DMS114 treated with DMSO at 0.1 percent for 48 hours (cell line): ENCODE results near the gene DSCAM.

Source experiments
- DNase-seq: peaks from one replicate; lab custom pipeline; 2025; ENCODE audit not compliant: unreplicated experiment; lab: John Stamatoyannopoulos, UW

Gene DSCAM

DNA sequence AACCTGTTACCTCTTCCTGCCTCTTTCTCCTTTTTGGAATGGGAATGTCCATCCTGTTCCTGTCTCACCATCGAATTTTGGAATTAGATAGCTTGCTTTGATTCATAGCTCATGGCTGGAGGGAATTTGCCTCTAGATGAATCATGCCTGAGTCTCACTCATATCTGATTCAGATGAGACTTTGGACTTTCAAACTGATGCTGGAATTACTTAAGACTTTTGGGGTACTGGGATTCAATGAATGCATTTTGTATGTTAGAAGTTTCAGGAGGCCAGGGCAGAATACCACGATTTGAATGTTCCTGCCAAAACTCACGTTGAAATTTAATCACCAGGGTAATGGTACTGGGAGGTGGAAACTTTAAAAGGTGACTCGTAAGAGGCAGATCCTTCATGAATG is 132.4 kb downstream of the DSCAM start:
- no peak for DNase-seq

DNA sequence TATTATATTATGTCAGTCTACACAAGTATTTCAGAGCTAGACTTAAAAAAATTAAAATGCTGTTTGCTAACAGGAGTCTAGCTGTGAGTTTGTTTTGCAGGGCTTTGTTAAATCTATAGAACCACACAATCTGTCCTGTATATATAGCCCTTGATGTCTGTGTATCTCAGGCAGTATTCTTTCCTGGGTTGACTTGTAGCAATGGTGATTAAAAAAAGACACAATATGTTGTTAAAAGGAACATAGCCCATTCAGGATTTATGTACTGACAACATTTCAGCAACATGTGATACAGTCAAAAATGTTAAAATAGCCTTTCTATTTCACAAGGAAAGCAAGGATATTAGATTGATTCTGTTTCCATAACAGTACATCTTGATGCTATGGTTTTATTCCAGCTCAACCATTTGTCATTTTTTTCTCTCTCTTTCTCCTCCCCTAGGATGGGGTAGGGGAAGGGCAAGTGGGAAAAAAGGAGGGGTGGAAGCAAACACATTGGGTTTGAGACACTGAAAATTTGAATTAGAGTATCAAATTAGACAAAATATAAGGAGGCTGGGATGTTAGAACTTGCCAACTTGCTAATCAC is 139.2 kb downstream of the DSCAM start:
- DNase-seq: no peak

DNA sequence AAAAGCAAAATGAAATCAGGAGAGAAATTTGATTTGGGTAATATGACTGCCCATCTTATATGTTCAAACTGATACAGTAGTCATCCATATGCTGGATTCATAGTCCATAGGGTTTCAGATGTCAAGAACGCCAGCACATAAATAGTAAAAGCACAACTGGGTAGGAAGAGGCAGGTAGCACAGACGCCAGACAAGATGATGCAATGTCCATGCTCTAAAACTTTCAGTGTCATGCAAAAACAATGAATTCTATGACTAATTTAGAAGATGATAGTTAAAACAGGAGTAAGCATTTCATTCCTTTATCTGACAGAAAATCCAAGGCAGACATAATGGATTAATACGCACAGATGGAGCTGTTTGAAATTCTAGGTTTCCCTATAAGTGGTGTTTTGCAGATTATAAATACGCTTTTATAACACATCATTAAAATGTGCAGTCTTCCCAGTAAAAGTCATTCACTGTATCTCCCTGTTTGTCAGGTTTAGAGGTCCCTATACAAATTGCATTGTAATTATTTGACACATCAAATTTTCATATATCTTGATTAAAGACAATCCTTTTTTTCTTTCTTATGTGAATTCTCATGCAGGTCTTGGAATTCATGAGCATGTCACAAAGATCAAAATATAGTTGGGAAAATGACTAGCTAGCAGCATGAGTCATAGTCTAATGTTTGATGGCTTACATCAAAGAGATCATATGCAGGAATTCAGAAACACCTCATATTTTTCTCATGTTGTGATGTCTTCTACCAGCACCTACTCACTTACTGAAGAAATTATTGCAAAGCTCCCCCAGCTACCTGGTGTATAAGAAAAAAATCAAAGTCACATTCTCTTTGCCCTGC is 139.9 kb downstream of the DSCAM start:
- no peak for DNase-seq

DNA sequence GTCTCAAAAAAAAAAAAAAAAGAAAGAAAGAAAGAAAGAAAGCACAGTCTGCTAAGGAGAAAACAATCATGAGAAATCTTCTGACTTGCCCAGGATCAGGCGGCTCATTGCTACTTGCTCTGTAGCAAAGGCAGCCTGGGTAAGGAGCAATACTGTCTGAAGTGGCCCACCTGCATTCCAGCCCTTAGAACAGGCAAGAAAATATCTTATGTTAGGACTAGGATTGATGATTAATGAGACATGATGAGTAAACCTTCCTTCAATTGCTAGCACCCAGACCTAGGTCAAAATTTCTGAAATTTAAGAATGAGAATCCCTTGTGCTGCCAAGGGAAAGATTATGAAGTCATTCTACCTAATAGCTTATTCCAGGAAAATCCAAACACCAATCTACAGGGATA is 140.8 kb downstream of the DSCAM start:
- DNase-seq: no peak

DNA sequence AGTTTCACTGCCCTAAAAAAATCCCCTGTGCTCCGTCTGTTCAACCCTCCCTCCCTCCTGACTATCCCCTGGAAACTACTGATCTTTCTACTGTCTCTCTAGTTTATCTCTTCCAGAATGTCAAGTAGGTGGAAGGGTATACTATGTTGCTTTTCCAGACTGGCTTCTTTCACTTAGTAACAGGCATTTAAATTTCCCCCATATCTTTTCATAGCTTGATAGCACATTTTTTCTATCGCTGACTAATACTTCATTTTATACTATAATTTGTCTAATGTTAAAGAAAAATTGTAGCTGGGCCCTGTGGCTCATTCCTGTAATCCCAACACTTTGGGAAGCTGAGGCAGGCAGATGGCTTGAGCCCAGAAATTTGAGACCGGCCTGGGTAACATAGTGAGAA is 142.8 kb downstream of the DSCAM start:
- DNase-seq: no peak

DNA sequence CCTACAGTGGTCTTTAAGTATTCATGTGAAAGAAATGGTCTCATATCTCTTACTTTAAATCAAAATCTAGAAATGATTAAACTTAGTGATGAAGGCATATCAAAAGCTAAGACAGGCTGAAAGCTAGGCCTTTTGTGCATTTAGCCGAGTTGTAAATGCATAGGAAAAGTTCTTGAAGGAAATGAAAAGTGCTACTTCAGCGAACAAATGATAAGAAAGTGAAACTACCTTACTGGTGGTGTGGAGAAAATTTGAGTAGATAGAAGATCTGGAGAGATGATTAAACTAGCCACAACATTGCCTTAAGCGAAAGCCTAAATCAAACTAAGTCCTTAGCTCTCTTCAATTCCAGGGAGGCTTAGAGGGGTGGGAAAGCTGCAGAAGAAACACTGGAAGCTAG is 147.6 kb downstream of the DSCAM start:
- no peak for DNase-seq

DNA sequence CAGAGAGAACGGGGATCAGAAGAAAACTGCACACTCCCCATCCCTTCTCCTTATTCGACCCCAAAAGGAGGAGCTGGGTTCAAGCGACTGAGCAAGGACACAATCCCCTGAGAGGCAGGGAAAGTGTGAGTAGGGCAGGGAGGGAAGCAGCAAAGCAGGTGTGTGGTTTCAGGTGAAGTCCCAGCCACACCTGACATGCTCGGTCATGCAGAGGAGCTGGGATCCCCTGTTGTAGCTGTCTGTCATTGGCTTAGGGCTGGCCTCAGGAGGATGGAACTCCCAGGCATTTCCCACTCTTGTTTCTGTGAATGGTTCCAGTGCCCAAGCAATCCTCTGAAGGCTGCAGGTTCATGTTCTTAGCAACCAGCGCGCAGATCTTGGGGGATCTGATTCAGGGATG is 150.7 kb downstream of the DSCAM start:
- no peak for DNase-seq

DNA sequence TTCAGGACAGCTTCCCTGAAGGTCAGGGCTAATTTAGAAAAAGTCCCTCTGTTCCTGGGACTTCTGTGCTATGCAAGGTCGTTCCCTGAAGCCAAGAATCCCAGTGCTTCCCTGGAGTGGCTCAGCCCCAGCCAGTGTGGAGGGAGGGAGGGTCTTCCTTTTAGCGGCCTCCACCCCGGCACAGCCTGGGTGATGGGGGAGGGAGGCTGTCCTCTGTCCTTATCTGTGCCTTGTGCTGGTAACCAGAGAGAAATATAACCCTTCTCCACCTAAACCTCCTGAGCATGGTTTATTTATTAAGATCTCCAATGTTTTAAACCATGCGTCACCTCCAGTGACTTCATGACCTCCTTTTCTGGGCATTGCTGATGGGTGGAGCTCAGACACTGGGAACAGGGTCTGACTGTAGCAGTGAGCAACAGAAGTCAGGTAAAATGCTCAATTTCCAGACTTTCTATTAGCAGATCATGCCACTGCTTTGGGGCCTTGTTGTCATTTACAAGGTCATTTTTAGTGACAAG is 157.1 kb downstream of the DSCAM start:
- DNase-seq: no peak

DNA sequence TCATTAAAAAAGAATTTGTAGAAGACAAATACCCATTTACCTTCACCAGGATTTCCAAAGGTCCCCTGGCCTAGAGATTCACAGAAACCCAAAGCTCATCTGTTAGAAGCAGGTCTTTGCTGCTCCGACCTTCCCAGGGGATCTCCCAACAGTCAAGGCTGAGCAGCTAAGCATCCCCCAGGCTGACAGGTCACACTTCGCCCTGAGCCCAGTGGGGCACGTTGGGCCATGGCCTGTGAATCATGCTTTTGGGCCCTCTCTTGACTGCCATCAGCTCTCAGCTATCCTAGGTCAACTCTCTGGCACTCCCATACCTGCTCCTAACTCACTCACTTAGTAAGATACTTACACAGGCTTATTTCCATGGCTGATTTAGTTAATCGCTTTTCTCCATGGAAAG is 157.7 kb downstream of the DSCAM start:
- DNase-seq: no peak

DNA sequence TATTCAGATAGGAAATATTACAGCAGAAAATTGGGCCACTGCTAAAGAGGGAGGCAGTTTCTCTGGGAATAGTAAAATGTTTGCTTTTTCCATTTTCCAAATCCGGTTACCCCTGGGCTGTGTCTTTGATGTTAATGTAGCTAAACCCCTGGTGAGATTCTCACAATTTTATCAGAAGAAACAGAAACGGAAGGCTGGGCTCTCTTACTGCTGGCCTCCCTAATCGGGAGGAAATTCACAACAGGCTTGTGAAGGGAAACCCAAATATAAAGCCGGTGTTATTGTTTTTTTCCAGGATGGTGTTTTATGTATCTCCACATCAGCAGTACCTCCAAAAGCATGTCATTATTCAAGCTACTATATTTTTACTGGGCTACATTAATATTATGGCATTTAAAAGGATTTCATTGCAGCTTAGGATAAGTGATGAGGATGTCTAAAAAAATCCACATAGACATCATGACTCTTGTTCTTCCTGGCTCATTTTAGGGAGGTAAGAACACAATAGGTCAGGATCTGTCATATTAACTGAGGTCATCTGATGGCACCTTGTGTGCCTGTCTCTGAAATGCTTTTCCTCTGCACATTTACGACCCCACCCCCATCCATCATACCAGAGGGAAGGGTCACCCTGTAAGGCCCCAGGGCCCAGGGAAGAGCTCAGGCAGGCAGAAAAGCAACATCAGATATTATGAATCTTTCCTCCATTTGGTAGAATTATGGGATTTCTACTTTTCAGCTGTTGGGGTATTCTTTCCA is 158.7 kb downstream of the DSCAM start:
- DNase-seq: no peak

DNA sequence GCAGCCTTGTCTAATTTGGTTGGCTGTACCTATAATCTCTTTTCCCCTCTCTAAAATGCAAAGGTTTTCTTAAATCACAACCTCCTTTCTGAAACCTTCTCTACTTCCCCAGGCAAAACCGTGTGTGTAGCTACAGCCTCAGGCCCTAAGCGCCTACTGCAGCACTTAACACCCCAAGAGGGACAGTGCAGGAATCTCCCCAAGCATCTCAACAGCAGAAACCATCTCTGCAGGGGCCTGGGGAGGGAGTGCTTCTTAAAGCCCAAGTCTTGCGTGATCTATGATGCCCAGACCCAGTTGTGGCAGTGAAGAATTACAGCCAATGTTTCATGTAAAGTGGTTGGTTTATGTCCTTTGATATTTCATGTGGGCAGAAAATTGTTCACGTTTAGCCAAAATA is 159.3 kb downstream of the DSCAM start:
- DNase-seq: no peak

DNA sequence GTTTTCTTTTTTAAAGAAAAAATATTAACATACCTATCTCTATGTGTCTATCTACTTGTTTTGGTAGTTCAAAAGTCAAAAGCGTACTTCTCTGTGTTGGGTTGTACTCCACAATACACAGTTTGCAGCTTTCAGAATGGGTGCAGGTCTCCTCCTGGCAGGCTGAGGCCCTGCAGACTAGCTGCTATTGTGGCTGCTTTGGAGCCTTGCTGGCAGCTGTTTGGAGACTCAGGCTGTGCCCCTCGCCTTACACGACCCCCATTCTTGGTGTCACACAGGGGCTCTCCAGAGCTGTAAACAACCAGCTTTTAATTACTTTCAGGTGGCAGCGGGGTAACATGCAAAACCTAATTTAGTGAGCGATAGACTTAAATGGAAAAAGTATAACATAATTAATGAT is 160.4 kb downstream of the DSCAM start:
- no peak for DNase-seq

DNA sequence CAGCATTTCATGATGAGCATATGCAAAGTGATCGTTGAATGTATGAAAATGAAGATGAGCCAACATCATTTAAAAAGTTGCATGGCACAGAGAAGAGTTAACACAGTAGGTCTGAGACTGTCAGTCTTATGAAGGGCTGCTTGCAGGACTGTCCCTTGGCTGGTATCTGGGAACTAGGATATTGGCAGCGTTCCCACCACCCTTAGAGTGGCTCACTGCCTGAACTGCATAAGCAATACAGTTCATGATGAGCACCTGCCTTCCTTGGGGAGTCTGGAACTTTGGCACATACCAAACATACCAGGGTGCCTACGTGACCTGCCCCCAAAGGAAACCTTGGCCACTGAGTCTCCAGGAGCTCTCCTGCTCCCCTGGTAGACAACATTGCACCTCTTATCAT is 161.8 kb downstream of the DSCAM start:
- no peak for DNase-seq

DNA sequence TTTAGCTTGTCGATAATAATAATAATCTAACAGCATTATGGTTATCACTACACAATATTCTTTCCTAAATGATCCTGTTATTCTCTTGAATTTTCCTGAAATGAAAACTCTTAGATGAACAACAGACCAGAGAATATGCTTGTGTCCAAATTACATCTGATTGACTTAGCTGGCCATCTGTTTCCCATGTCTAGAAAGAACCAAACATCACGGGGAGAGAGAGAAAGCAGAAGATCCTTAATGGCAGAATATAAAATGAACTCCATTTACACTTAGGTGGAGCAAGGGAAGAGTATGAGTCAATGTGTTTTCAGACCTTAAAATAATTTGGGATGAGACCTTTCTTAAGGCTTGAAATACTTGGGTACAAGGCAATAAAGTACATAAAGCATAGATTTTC is 162.2 kb downstream of the DSCAM start:
- no peak for DNase-seq

DNA sequence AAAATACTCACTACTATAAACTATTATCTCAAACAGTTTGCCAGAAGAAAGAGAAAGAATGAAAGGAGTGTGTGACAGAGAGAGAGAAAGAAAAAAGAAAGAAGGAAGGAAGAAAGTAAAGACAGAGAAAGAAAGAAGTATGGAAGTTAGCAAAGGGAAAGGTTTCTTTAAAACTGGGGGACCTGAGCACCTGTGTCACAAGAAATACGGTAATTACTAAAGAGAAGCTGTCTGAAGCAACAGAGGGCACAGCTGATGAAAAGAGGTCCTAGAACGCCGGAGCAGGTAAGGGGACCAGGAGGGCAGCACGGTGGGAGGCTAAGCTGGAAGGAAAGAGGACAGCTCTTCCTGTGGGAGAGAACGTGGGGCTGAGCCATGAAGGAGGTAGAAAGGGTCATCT is 163.6 kb downstream of the DSCAM start:
- no peak for DNase-seq

DNA sequence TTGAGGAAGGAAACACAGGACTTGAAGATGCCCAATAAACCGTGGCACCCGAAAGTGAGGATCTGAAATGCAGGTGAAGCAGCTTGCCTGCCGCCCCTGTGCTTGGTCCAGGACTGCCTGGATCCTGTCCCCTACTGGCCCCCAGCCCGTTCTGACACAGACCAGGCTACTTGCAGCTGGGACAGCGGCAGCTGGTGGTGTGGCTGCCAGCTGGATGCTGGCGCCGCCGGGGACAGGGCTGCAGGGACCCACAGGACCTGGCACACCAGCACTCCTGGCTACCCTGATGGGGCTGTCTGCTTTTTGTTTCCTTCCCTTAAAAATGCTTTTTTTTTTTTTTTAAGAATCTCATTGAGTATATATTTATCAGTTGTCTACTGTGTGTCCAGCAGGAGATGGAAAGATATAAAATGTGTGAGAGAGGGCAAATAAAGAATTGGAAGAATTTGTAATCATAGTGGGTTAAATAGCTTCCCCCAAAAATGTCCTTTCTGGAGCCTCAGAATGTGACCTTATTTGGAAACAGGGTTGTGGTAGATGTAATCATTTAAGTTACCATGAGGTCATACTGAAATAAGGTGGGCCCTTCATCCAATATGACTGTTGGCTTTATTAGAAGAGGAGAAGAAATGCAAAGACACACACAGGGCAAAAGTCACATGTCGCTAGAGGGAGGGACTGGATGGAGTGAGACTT is 165.6 kb downstream of the DSCAM start:
- DNase-seq: no peak

DNA sequence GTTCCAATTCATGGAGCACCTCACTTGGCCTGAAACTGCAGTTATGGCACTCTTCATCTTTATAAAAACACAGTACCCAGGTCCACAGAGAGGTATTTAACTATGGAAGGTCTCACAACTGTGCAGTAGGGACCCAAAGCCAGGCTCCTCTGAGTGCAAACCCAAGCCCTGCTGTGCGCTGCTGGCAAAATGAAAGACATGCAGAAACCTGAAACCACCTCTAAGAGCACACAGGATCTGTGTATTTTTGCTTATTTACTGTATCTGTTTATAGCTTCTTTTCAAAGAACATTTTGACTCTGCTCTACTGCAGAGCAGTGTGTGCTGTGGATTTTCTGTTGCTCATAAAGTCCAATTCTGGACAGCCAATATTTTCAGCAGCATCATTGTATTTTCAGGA is 166.6 kb downstream of the DSCAM start:
- no peak for DNase-seq

DNA sequence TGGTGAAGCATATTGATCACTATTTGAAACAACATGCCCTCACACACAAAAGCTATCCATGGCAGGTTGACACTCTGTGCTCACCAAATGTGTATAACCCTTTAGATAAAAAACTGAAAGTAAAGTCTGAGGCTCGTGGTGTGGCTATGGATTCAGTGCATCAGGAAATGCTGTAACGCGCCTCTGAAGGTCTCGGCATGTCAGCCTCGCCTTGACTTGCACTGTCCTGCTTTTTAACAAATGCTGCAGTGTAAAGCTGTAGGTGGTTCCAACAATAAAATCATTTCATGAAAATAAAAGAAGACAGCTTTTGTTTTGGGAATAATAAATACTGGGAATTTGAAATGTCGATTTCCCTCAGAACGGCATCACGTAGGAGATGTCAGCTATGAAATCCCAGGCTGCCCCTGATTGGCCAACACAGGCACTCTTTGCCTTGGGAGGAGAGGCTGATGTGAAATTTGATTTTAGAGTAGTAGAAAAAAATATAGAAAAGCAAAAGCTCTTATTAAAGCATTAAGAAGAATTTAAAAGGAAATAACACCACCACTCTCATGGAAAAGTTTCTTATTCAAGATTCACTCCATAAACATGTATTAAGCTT is 168.2 kb downstream of the DSCAM start:
- no peak for DNase-seq

DNA sequence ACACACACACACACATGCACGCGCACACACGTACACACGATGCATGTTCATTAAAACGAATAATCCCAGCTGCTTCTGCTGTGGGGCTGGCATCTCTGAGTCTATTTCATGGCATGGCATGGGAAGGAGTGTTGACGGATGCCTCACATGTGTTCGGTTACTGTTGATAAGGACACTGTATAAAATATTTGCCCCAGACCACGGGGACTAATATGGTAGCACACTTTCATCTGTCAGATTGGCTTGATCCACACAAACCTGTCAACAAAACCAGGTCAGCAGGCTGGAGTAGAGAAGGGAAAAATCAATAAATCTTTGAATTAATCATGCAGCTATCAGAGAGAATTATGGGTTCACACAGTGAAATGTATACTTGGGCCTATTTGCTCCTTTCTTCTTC is 171.9 kb downstream of the DSCAM start:
- no peak for DNase-seq

DNA sequence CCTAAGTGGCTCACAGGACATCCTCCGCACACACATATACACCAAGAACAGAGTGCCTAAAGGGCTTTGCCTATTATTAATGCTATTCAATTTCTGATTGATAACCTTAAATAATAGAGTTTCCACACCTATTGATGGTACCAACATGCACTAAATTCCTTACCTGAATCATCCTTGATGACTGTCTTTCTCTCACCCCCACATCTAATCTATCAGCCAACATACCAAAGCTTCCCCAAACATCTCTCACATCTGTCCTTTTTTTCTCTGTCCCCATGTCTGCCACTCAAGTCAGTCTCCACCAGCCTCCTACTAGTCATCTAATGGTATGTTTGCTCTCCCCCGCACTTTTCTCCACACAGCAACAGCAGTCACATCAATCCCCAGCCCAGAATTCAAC is 174.4 kb downstream of the DSCAM start:
- DNase-seq: no peak

DNA sequence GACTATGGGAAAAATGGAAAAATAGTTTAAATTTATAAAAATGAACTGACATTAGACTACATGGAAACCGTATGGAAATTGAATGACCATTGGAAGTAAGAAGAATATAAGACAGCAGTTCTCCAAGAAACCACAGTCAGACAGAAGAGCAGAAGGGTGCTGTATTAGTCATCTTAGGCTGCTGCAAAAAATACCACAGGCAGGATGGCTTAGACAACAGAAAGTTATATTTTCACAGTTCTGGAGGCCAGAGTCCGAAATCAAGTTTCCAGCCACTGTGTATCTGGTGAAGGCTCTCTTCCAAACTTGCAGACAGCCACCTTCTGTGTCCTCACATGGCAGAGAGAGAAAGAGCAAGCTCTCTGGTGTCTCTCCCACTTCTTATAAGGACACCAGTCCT is 175.2 kb downstream of the DSCAM start:
- DNase-seq: no peak
